Measurements from ENCODE around the gene NOB1.
A peak's percentile ranks its signal among the peaks of the same experiment; 100 is the strongest.
"Not testable (repeated sequence)": the region's sequence is repeated elsewhere in the genome, so short reads cannot be mapped to it uniquely, and the experiment has no call there.

The NOB1 gene

GRCh38 chr16:69762814-69763598, 8.3 kb upstream of the NOB1 start:
- Histone ChIP-seq H3K36me3 (ENCODE audit: insufficient read depth, low read length) (no peaks in the 10 kb centered on the region), H3K27ac (ENCODE audit: low read depth, low read length, poor library complexity, severe bottlenecking) (peak overlapping the region; percentile 67), H3K9ac (ENCODE audit: low read length) (peak overlapping the region; percentile 87), H3K79me2 (ENCODE audit: insufficient read depth, low read length) (peaks cover 9% of the 10 kb centered on the region; the same call in 1 of the 2 replicates), H3K4me2 (ENCODE audit: low read length) (peak overlapping the region; percentile 69), H2AFZ (ENCODE audit: low read length) (no peak overlapping the region), H3K27me3 (ENCODE audit: insufficient read depth, low read length) (no peaks in the 10 kb centered on the region), H3K4me3 (ENCODE audit: low read depth, low read length, poor library complexity, severe bottlenecking) (peak overlapping the region; percentile 88), H3K9me2 (ENCODE audit: low read depth, low read length) (no peaks in the 10 kb centered on the region), H3F3A (ENCODE audit: insufficient read depth, low read length) (no peaks in the 10 kb centered on the region), H3K9me3 (ENCODE audit: low read length) (no peaks in the 10 kb centered on the region), H4K20me1 (ENCODE audit: insufficient read depth, low read length) (no peaks in the 10 kb centered on the region), H3K4me1 (ENCODE audit: insufficient read depth, low read length, severe bottlenecking) (peaks cover 21% of the 10 kb centered on the region)
- TF ChIP-seq CTCF (IDR thresholded peaks at IDR 0.05; ENCODE audit: low read length) (no peak), EZH2 (IDR thresholded peaks at IDR 0.05; ENCODE audit: borderline replicate concordance, low read length) (no peak)

- Histone ChIP-seq H3K27me3 (ENCODE audit: insufficient read depth, low read length) (no peaks in the 10 kb centered on the region), H3F3A (ENCODE audit: insufficient read depth, low read length) (no peaks in the 10 kb centered on the region), H3K9ac (ENCODE audit: low read length) (peak within 1 kb of the TSS; percentile 87), H3K79me2 (ENCODE audit: insufficient read depth, low read length) (peaks cover 9% of the 10 kb centered on the region; the same call in 1 of the 2 replicates), H3K4me3 (ENCODE audit: low read depth, low read length, poor library complexity, severe bottlenecking) (peak within 1 kb of the TSS; percentile 88), H3K9me2 (ENCODE audit: low read depth, low read length) (no peaks in the 10 kb centered on the region), H2AFZ (ENCODE audit: low read length) (peak within 1 kb of the TSS; percentile 9; the same call in 1 of the 2 replicates), H3K4me1 (ENCODE audit: insufficient read depth, low read length, severe bottlenecking) (peaks cover 22% of the 10 kb centered on the region), H3K27ac (ENCODE audit: low read depth, low read length, poor library complexity, severe bottlenecking) (peak within 1 kb of the TSS; percentile 67), H4K20me1 (ENCODE audit: insufficient read depth, low read length) (no peaks in the 10 kb centered on the region), H3K9me3 (ENCODE audit: low read length) (no peaks in the 10 kb centered on the region), H3K4me2 (ENCODE audit: low read length) (peak within 1 kb of the TSS; percentile 74), H3K36me3 (ENCODE audit: insufficient read depth, low read length) (no peaks in the 10 kb centered on the region)
- TF ChIP-seq CTCF (IDR thresholded peaks at IDR 0.05; ENCODE audit: low read length) (no peak), EZH2 (IDR thresholded peaks at IDR 0.05; ENCODE audit: borderline replicate concordance, low read length) (no peak)
Observed at GRCh38 chr16:69761983-69762813, 7.5 kb upstream of the NOB1 start, which contains the start of gene WWP2. TSS of gene WWP2 (plus strand) at chr16:69762332. CDS start at chr16:69787011, 24,679 bp downstream.

DNA sequence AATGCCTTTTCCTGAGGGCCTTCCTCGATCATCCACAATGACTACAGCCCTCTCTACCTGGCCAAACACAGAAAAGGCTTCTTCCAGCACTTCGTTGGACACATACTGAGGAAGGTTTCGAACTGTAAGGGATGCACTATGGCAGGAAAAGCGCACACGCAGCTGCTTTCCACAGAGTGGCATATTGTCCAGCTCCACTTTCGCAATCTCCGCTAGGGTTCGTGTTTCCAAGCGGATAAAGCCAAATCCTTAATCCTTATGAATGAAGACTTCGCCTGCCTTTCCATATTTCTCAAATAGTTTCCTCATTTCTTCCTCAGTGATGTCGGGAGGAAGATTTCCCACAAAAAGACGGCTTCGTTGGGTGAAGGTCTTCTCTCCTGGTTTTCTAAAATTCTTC, 2.6 kb upstream of the NOB1 start:
- H3K9me3 ChIP-seq (ENCODE audit: low read length); H3K36me3 ChIP-seq (ENCODE audit: insufficient read depth, low read length); H3K27ac ChIP-seq (ENCODE audit: low read depth, low read length, poor library complexity, severe bottlenecking); H3K9me2 ChIP-seq (ENCODE audit: low read depth, low read length); H3K4me3 ChIP-seq (ENCODE audit: low read depth, low read length, poor library complexity, severe bottlenecking); H3K27me3 ChIP-seq (ENCODE audit: insufficient read depth, low read length); H3K9ac ChIP-seq (ENCODE audit: low read length); H4K20me1 ChIP-seq (ENCODE audit: insufficient read depth, low read length); H3F3A ChIP-seq (ENCODE audit: insufficient read depth, low read length); H2AFZ ChIP-seq (ENCODE audit: low read length): not testable (repeated sequence)
- H3K4me1 ChIP-seq (ENCODE audit: insufficient read depth, low read length, severe bottlenecking) = peaks cover 35% of the 10 kb centered on the region
- peaks cover 23% of the 10 kb centered on the region for H3K79me2 ChIP-seq (ENCODE audit: insufficient read depth, low read length)
- H3K4me2 ChIP-seq (ENCODE audit: low read length) = peak overlapping the region; percentile 61; the same call in 1 of the 2 replicates

All from OCI-LY1 (cell line).